ENCODE results near the gene VAMP1.
"Not testable (repeated sequence)": the region's sequence is repeated elsewhere in the genome, so short reads cannot be mapped to it uniquely, and the experiment has no call there.

Gene VAMP1

GRCh38 chr12:6468283-6468575 is 2.2 kb downstream of the VAMP1 start:
- Histone ChIP-seq H3K27me3 (replicated peaks; ENCODE audit: control insufficient read depth, insufficient read depth, low read length) (no peaks in the 10 kb centered on the region), H3K4me1 (ENCODE audit: control insufficient read depth, insufficient read depth, low read length) (peaks cover 33% of the 10 kb centered on the region), H3K4me3 (ENCODE audit: low read length) (peak overlapping the region; percentile 87), H3K9me3 (ENCODE audit: control insufficient read depth, low read length) (no peaks in the 10 kb centered on the region), H3K36me3 (ENCODE audit: control insufficient read depth, insufficient read depth, low read length, severe bottlenecking) (peaks cover 32% of the 10 kb centered on the region), H3K9ac (ENCODE audit: low read length) (no peak overlapping the region)
- peak; percentile 54 for DNase-seq (ENCODE audit: low read depth)

GRCh38 chr12:6467571-6468282 is 2.8 kb downstream of the VAMP1 start:
- peak overlapping the region; percentile 87 for H3K4me3 ChIP-seq (ENCODE audit: low read length)
- not testable (repeated sequence) for DNase-seq (ENCODE audit: low read depth)

GRCh38 chr12:6466751-6467150 is 3.7 kb downstream of the VAMP1 start:
- not testable (repeated sequence) for H3K9me3 ChIP-seq (ENCODE audit: control insufficient read depth, low read length); H3K27me3 ChIP-seq (replicated peaks; ENCODE audit: control insufficient read depth, insufficient read depth, low read length); DNase-seq (ENCODE audit: low read depth); H3K4me3 ChIP-seq (ENCODE audit: low read length); H3K9ac ChIP-seq (ENCODE audit: low read length)
- Histone ChIP-seq H3K36me3 (ENCODE audit: control insufficient read depth, insufficient read depth, low read length, severe bottlenecking) (peaks cover 47% of the 10 kb centered on the region), H3K4me1 (ENCODE audit: control insufficient read depth, insufficient read depth, low read length) (peaks cover 28% of the 10 kb centered on the region)

More at GRCh38 chr12:6467571-6468282, 2.8 kb downstream of the VAMP1 start:
- not testable (repeated sequence) for H3K9me3 ChIP-seq (ENCODE audit: control insufficient read depth, low read length); H3K9ac ChIP-seq (ENCODE audit: low read length); H3K27me3 ChIP-seq (replicated peaks; ENCODE audit: control insufficient read depth, insufficient read depth, low read length)
- H3K36me3 ChIP-seq (ENCODE audit: control insufficient read depth, insufficient read depth, low read length, severe bottlenecking) = peaks cover 37% of the 10 kb centered on the region
- peaks cover 33% of the 10 kb centered on the region for H3K4me1 ChIP-seq (ENCODE audit: control insufficient read depth, insufficient read depth, low read length)

- no peak for DNase-seq (ENCODE audit: low read depth)
- Histone ChIP-seq H3K9me3 (ENCODE audit: control insufficient read depth, low read length) (no peaks in the 10 kb centered on the region), H3K4me3 (ENCODE audit: low read length) (no peak overlapping the region), H3K4me1 (ENCODE audit: control insufficient read depth, insufficient read depth, low read length) (peaks cover 22% of the 10 kb centered on the region), H3K27me3 (replicated peaks; ENCODE audit: control insufficient read depth, insufficient read depth, low read length) (no peaks in the 10 kb centered on the region), H3K9ac (ENCODE audit: low read length) (no peak overlapping the region), H3K36me3 (ENCODE audit: control insufficient read depth, insufficient read depth, low read length, severe bottlenecking) (peaks cover 52% of the 10 kb centered on the region)
Measured at GRCh38 chr12:6466184-6466573, 4.3 kb downstream of the VAMP1 start.

- DNase-seq (ENCODE audit: low read depth) = peak; percentile 89
- Histone ChIP-seq H3K27me3 (replicated peaks; ENCODE audit: control insufficient read depth, insufficient read depth, low read length) (no peaks in the 10 kb centered on the region), H3K4me3 (ENCODE audit: low read length) (no peak overlapping the region), H3K9ac (ENCODE audit: low read length) (no peak overlapping the region), H3K4me1 (ENCODE audit: control insufficient read depth, insufficient read depth, low read length) (peaks cover 22% of the 10 kb centered on the region), H3K36me3 (ENCODE audit: control insufficient read depth, insufficient read depth, low read length, severe bottlenecking) (peaks cover 58% of the 10 kb centered on the region), H3K9me3 (ENCODE audit: control insufficient read depth, low read length) (no peaks in the 10 kb centered on the region)
Measured at GRCh38 chr12:6465467-6466183, 4.9 kb downstream of the VAMP1 start.

- Histone ChIP-seq H3K4me1 (ENCODE audit: control insufficient read depth, insufficient read depth, low read length) (peaks cover 18% of the 10 kb centered on the region), H3K36me3 (ENCODE audit: control insufficient read depth, insufficient read depth, low read length, severe bottlenecking) (peaks cover 66% of the 10 kb centered on the region), H3K4me3 (ENCODE audit: low read length) (no peak overlapping the region), H3K9ac (ENCODE audit: low read length) (no peak overlapping the region), H3K27me3 (replicated peaks; ENCODE audit: control insufficient read depth, insufficient read depth, low read length) (no peaks in the 10 kb centered on the region), H3K9me3 (ENCODE audit: control insufficient read depth, low read length) (no peaks in the 10 kb centered on the region)
- no peak for DNase-seq (ENCODE audit: low read depth)
Measured at GRCh38 chr12:6464531-6464930, 5.9 kb downstream of the VAMP1 start.

- no peak for DNase-seq (ENCODE audit: low read depth)
- Histone ChIP-seq H3K9ac (ENCODE audit: low read length) (no peak overlapping the region), H3K36me3 (ENCODE audit: control insufficient read depth, insufficient read depth, low read length, severe bottlenecking) (peaks cover 72% of the 10 kb centered on the region), H3K27me3 (replicated peaks; ENCODE audit: control insufficient read depth, insufficient read depth, low read length) (no peaks in the 10 kb centered on the region), H3K4me3 (ENCODE audit: low read length) (no peak overlapping the region), H3K9me3 (ENCODE audit: control insufficient read depth, low read length) (no peaks in the 10 kb centered on the region), H3K4me1 (ENCODE audit: control insufficient read depth, insufficient read depth, low read length) (peaks cover 11% of the 10 kb centered on the region)
Measured at GRCh38 chr12:6463858-6464257, 6.6 kb downstream of the VAMP1 start.

- Histone ChIP-seq H3K9me3 (ENCODE audit: control insufficient read depth, low read length) (no peaks in the 10 kb centered on the region), H3K4me3 (ENCODE audit: low read length) (no peak overlapping the region), H3K4me1 (ENCODE audit: control insufficient read depth, insufficient read depth, low read length) (peaks cover 5% of the 10 kb centered on the region), H3K9ac (ENCODE audit: low read length) (no peak overlapping the region), H3K27me3 (replicated peaks; ENCODE audit: control insufficient read depth, insufficient read depth, low read length) (no peaks in the 10 kb centered on the region), H3K36me3 (ENCODE audit: control insufficient read depth, insufficient read depth, low read length, severe bottlenecking) (peaks cover 78% of the 10 kb centered on the region)
- DNase-seq (ENCODE audit: low read depth) = no peak
Measured at GRCh38 chr12:6463216-6463615, 7.3 kb downstream of the VAMP1 start.

- no peak overlapping the region for H3K4me3 ChIP-seq (ENCODE audit: low read length)
- no peaks in the 10 kb centered on the region for H3K27me3 ChIP-seq (replicated peaks; ENCODE audit: control insufficient read depth, insufficient read depth, low read length)
- H3K36me3 ChIP-seq (ENCODE audit: control insufficient read depth, insufficient read depth, low read length, severe bottlenecking) = peaks cover 83% of the 10 kb centered on the region
- H3K4me1 ChIP-seq (ENCODE audit: control insufficient read depth, insufficient read depth, low read length) = no peaks in the 10 kb centered on the region
- no peaks in the 10 kb centered on the region for H3K9me3 ChIP-seq (ENCODE audit: control insufficient read depth, low read length)
- DNase-seq (ENCODE audit: low read depth) = no peak
- H3K9ac ChIP-seq (ENCODE audit: low read length) = no peak overlapping the region
Measured at GRCh38 chr12:6462234-6462995, 8.1 kb downstream of the VAMP1 start.

GRCh38 chr12:6461401-6462233 is 8.9 kb downstream of the VAMP1 start:
- Histone ChIP-seq H3K4me3 (ENCODE audit: low read length) (no peak overlapping the region), H3K4me1 (ENCODE audit: control insufficient read depth, insufficient read depth, low read length) (no peaks in the 10 kb centered on the region), H3K9ac (ENCODE audit: low read length) (no peak overlapping the region), H3K36me3 (ENCODE audit: control insufficient read depth, insufficient read depth, low read length, severe bottlenecking) (peaks cover 88% of the 10 kb centered on the region), H3K9me3 (ENCODE audit: control insufficient read depth, low read length) (no peaks in the 10 kb centered on the region), H3K27me3 (replicated peaks; ENCODE audit: control insufficient read depth, insufficient read depth, low read length) (no peaks in the 10 kb centered on the region)
- no peak for DNase-seq (ENCODE audit: low read depth)

Data from adipocyte (in vitro differentiated cells).